Liver (tissue), 9 donors: ENCODE data around the gene KLHL30. TPM values are rescaled to one million over a fixed set of nuclear protein-coding genes. Genes with fewer than 3 reads are reported as not detected.

Experiments used
- DNase-seq: peaks from one replicate; pipeline ENCODE4 v3.0.0-alpha.2; 2017; ENCODE audit warnings: low spot score
- H3K27ac ChIP-seq, 2 donors: one replicate each; pipeline ENCODE4 v1.7.0; 2013; ENCODE audit warnings: inconsistent platforms in 2 of 2, low read length in 2 of 2, control low read depth in 1 of 2, low read depth in 1 of 2, mild to moderate bottlenecking in 1 of 2
- H3K27me3 ChIP-seq, 4 donors: one replicate each; pipeline versions ENCODE4 v1.6.1 to v1.7.0; 2013; ENCODE audit warnings: low read length in 3 of 4, inconsistent platforms in 1 of 4, mild to moderate bottlenecking in 1 of 4, moderate library complexity in 1 of 4; ENCODE audit not compliant: control insufficient read depth in 4 of 4, insufficient read depth in 4 of 4
- H3K36me3 ChIP-seq, 4 donors: one replicate each; pipeline versions ENCODE4 v1.6.1 to v1.7.0; 2013; ENCODE audit warnings: low read length in 3 of 4, mild to moderate bottlenecking in 3 of 4, low read depth in 1 of 4, moderate library complexity in 1 of 4; ENCODE audit not compliant: control insufficient read depth in 4 of 4, insufficient read depth in 3 of 4
- H3K4me1 ChIP-seq, 4 donors: one replicate each; pipeline versions ENCODE4 v1.6.1 to v1.7.0; 2013; ENCODE audit warnings: low read length in 3 of 4, mild to moderate bottlenecking in 3 of 4, moderate library complexity in 1 of 4; ENCODE audit not compliant: control insufficient read depth in 4 of 4, insufficient read depth in 4 of 4
- H3K4me3 ChIP-seq, 3 donors: one replicate each; pipeline versions ENCODE4 v1.6.1 to v1.7.0; 2013; ENCODE audit warnings: low read length in 3 of 3, control low read depth in 1 of 3, low read depth in 1 of 3, mild to moderate bottlenecking in 1 of 3
- H3K9ac ChIP-seq, 2 donors: one replicate each; pipeline ENCODE4 v1.7.0; 2013; ENCODE audit warnings: low read length in 2 of 2, mild to moderate bottlenecking in 2 of 2, moderate library complexity in 2 of 2, control low read depth in 1 of 2, low read depth in 1 of 2
- H3K9me3 ChIP-seq, 4 donors: one replicate each; pipeline versions ENCODE4 v1.6.1 to v1.7.0; 2013; ENCODE audit warnings: low read length in 3 of 4; ENCODE audit not compliant: control insufficient read depth in 4 of 4
- EGR1 ChIP-seq, 2 donors: IDR thresholded peaks; 2 replicates each; pipeline ENCODE4 v1.6.1; 2016 to 2018; ENCODE audit warnings: antibody characterized with exemption in 2 of 2, low read depth in 2 of 2
- FOXA1 ChIP-seq: IDR thresholded peaks from 2 replicates; pipeline ENCODE4 v1.6.1; 2016; ENCODE audit warnings: antibody characterized with exemption
- FOXA2 ChIP-seq: IDR thresholded peaks from 2 replicates; pipeline ENCODE4 v1.6.1; 2016; ENCODE audit warnings: antibody characterized with exemption
- GABPA ChIP-seq, 2 donors: IDR thresholded peaks in 1 of 2; conservative IDR thresholded peaks in 1 of 2; 2 replicates each; pipeline ENCODE4 v1.6.1; 2016; ENCODE audit warnings: antibody characterized with exemption in 2 of 2, mild to moderate bottlenecking in 1 of 2, moderate library complexity in 1 of 2
- HNF4A ChIP-seq, 2 donors: conservative IDR thresholded peaks; 2 replicates each; pipeline ENCODE4 v1.6.1; 2016; ENCODE audit warnings: antibody characterized with exemption in 2 of 2, mild to moderate bottlenecking in 2 of 2
- HNF4G ChIP-seq: IDR thresholded peaks from 2 replicates; pipeline ENCODE4 v1.6.1; 2016; ENCODE audit warnings: antibody characterized with exemption
- JUND ChIP-seq, 2 donors: IDR thresholded peaks; 2 replicates each; pipeline ENCODE4 v1.6.1; 2016; ENCODE audit warnings: antibody characterized with exemption in 2 of 2
- NR2F2 ChIP-seq: IDR thresholded peaks from 2 replicates; pipeline ENCODE4 v1.6.1; 2016; ENCODE audit warnings: antibody characterized with exemption
- RAD21 ChIP-seq, 2 donors: IDR thresholded peaks; 2 replicates each; pipeline ENCODE4 v1.6.1; 2016; ENCODE audit warnings: antibody characterized with exemption in 2 of 2, mild to moderate bottlenecking in 2 of 2
- RXRA ChIP-seq, 2 donors: IDR thresholded peaks; 2 replicates each; pipeline ENCODE4 v1.6.1; 2017 to 2018; ENCODE audit warnings: antibody characterized with exemption in 2 of 2, mild to moderate bottlenecking in 1 of 2
- SP1 ChIP-seq: IDR thresholded peaks from 2 replicates; pipeline ENCODE4 v1.6.1; 2018; ENCODE audit warnings: antibody characterized with exemption, mild to moderate bottlenecking
- TAF1 ChIP-seq: conservative IDR thresholded peaks from 2 replicates; pipeline ENCODE4 v1.6.1; 2016; ENCODE audit warnings: antibody characterized with exemption, mild to moderate bottlenecking
- YY1 ChIP-seq: IDR thresholded peaks from 2 replicates; pipeline ENCODE4 v1.6.1; 2016; ENCODE audit warnings: antibody characterized with exemption, mild to moderate bottlenecking
- WGBS: extraction: QIAGEN DNeasy Blood & Tissue Kit; methylation state at CpG from one replicate; pipeline ENCODE4 v1.1.7; 2013; 5-methylcytosine and 5-hydroxymethylcytosine counted together
- polyA plus RNA-seq, 2 donors: library from polyadenylated mRNA; stranded (reverse) in 1 of 2; unstranded in 1 of 2; fragments of 200-250 nt in 1 of 2; fragments of >200 nt in 1 of 2; fragmentation: Nextera tagmentation in 1 of 2; extraction: Ambion mirVana in 1 of 2; gene quantifications; one replicate each; pipeline versions ENCODE4 v1.2.1 to v1.2.3, GENCODE V29; 2013 to 2015
- total RNA-seq, 2 donors: library from RNA; depleted of rRNA; stranded (reverse); fragments of >200 nt; gene quantifications; one replicate each; pipeline ENCODE4 v1.2.3, GENCODE V29; 2014
- TF ChIP-seq, protein P1 (sequence below): IDR thresholded peaks from 2 replicates; pipeline ENCODE4 v1.6.1; 2016; ENCODE audit warnings: antibody characterized with exemption
- TF ChIP-seq, protein P2 (sequence below): IDR thresholded peaks from 2 replicates; pipeline ENCODE4 v1.6.1; 2016; ENCODE audit warnings: antibody characterized with exemption, mild to moderate bottlenecking
- TF ChIP-seq, protein P3 (sequence below): fragments of 150-350 bp; IDR thresholded peaks from 2 replicates; pipeline ENCODE4 v1.5.1; 2017; ENCODE audit warnings: improper control_type of control experiment, low read depth, low read length; ENCODE audit not compliant: missing input control
- TF ChIP-seq, protein P4 (sequence below): IDR thresholded peaks from 2 replicates; pipeline ENCODE4 v1.6.1; 2016; ENCODE audit warnings: antibody characterized with exemption
- TF ChIP-seq, protein P5 (sequence below): IDR thresholded peaks from 2 replicates; pipeline ENCODE4 v1.6.1; 2016; ENCODE audit warnings: antibody characterized with exemption
- donor health status: healthy.
- donor health status: healthy.
- donor health status: healthy.
- donor health status: healthy.
- donor health status: healthy.

Gene KLHL30
- total and polyA plus RNA-seq, 4 donors: 0.05 to 0.08 TPM; not detected in 2

DNA sequence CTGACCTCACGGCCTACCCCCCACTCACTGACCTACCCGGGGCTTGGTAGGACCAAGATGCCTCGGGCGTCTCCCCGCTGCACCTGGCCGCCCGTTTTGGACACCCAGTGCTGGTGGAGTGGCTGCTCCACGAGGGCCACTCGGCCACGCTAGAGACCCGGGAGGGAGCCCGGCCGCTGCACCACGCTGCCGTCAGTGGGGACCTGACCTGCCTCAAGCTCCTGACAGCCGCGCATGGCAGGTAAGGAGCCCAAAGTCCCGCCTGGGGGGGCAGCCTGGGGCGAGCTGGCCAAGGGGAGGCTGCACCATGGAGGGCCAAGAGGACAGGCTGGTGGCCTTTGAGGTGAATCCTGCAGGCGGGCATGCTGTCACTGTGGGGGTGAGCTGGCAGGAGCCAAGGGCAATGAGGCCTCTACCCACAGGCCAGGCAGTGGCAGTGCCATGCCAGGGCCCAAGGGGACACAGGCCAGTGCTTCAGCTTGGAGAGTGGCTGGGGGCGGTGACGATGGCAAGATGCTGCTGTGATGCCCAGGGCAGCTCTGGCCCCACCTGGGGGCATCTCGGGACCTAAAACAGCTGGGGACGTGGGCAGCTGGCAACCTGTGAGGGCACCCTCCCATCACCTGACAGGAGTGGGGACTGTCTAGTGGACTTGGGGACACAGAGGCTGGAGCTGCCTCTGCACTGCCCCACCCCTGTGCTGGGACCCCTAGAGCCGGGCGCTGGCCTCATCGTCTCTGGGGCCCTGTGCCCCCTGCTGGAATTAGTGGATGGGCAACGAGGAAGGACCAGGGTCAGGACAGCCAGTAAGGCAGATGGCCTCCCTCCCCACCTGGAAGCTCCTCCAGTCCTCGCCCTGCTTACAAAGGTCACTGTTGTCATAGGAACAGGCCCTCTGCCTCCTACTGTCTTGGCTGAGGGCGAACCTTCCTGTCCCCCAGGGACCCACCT is 36.3 kb upstream of the KLHL30 start:
- DNase-seq: no peak
- Histone ChIP-seq H3K4me3 (no peak overlapping the region), H3K36me3 (no peaks in the 10 kb centered on the region), H3K9me3 (no peaks in the 10 kb centered on the region), H3K4me1 (peaks cover 7 to 16% (median 9%) of the 10 kb centered on the region in 4 donors), H3K27ac (no peak overlapping the region), H3K9ac (no peak overlapping the region), H3K27me3 (no peaks in the 10 kb centered on the region)
- WGBS: 91% methylated on average over 30 of the region's 30 CpGs
- no peak for TF ChIP-seq HNF4A (conservative IDR thresholded peaks at IDR 0.05)
- TF ChIP-seq, protein P1, sequence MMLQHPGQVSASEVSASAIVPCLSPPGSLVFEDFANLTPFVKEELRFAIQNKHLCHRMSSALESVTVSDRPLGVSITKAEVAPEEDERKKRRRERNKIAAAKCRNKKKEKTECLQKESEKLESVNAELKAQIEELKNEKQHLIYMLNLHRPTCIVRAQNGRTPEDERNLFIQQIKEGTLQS: no peak
- TF ChIP-seq SP1: no peak
- TF ChIP-seq, protein P2, sequence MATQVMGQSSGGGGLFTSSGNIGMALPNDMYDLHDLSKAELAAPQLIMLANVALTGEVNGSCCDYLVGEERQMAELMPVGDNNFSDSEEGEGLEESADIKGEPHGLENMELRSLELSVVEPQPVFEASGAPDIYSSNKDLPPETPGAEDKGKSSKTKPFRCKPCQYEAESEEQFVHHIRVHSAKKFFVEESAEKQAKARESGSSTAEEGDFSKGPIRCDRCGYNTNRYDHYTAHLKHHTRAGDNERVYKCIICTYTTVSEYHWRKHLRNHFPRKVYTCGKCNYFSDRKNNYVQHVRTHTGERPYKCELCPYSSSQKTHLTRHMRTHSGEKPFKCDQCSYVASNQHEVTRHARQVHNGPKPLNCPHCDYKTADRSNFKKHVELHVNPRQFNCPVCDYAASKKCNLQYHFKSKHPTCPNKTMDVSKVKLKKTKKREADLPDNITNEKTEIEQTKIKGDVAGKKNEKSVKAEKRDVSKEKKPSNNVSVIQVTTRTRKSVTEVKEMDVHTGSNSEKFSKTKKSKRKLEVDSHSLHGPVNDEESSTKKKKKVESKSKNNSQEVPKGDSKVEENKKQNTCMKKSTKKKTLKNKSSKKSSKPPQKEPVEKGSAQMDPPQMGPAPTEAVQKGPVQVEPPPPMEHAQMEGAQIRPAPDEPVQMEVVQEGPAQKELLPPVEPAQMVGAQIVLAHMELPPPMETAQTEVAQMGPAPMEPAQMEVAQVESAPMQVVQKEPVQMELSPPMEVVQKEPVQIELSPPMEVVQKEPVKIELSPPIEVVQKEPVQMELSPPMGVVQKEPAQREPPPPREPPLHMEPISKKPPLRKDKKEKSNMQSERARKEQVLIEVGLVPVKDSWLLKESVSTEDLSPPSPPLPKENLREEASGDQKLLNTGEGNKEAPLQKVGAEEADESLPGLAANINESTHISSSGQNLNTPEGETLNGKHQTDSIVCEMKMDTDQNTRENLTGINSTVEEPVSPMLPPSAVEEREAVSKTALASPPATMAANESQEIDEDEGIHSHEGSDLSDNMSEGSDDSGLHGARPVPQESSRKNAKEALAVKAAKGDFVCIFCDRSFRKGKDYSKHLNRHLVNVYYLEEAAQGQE: no peak
- no peak for TF ChIP-seq RAD21 (IDR thresholded peaks at IDR 0.05)
- no peak for TF ChIP-seq GABPA (IDR thresholded peaks at IDR 0.05 in 1 of 2, conservative IDR thresholded peaks at IDR 0.05 in 1 of 2)
- no peak for TF ChIP-seq FOXA1
- no peak for TF ChIP-seq YY1
- TF ChIP-seq RXRA (IDR thresholded peaks at IDR 0.05): no peak
- TF ChIP-seq FOXA2: no peak
- no peak for TF ChIP-seq JUND (IDR thresholded peaks at IDR 0.05)
- TF ChIP-seq TAF1: no peak
- TF ChIP-seq, protein P3, sequence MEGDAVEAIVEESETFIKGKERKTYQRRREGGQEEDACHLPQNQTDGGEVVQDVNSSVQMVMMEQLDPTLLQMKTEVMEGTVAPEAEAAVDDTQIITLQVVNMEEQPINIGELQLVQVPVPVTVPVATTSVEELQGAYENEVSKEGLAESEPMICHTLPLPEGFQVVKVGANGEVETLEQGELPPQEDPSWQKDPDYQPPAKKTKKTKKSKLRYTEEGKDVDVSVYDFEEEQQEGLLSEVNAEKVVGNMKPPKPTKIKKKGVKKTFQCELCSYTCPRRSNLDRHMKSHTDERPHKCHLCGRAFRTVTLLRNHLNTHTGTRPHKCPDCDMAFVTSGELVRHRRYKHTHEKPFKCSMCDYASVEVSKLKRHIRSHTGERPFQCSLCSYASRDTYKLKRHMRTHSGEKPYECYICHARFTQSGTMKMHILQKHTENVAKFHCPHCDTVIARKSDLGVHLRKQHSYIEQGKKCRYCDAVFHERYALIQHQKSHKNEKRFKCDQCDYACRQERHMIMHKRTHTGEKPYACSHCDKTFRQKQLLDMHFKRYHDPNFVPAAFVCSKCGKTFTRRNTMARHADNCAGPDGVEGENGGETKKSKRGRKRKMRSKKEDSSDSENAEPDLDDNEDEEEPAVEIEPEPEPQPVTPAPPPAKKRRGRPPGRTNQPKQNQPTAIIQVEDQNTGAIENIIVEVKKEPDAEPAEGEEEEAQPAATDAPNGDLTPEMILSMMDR: no peak
- TF ChIP-seq HNF4G: no peak
- TF ChIP-seq NR2F2: no peak
- no peak for TF ChIP-seq EGR1 (IDR thresholded peaks at IDR 0.05; ENCODE audit: low read depth in 2 of 2)
- TF ChIP-seq, protein P4, sequence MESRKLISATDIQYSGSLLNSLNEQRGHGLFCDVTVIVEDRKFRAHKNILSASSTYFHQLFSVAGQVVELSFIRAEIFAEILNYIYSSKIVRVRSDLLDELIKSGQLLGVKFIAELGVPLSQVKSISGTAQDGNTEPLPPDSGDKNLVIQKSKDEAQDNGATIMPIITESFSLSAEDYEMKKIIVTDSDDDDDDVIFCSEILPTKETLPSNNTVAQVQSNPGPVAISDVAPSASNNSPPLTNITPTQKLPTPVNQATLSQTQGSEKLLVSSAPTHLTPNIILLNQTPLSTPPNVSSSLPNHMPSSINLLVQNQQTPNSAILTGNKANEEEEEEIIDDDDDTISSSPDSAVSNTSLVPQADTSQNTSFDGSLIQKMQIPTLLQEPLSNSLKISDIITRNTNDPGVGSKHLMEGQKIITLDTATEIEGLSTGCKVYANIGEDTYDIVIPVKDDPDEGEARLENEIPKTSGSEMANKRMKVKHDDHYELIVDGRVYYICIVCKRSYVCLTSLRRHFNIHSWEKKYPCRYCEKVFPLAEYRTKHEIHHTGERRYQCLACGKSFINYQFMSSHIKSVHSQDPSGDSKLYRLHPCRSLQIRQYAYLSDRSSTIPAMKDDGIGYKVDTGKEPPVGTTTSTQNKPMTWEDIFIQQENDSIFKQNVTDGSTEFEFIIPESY: no peak
- TF ChIP-seq, protein P5, sequence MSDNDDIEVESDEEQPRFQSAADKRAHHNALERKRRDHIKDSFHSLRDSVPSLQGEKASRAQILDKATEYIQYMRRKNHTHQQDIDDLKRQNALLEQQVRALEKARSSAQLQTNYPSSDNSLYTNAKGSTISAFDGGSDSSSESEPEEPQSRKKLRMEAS: no peak
